ENCODE measurements around the gene NEK5. TPM values are rescaled to one million over a fixed set of nuclear protein-coding genes. Genes with fewer than 3 reads are reported as not detected.

NEK5 gene
- total and polyA plus RNA-seq, 2 of the 8 experiments (the other 6 are each of a cell fraction or from before 2014, with no cell fraction given) = 0.12 to 0.35 TPM

DNA sequence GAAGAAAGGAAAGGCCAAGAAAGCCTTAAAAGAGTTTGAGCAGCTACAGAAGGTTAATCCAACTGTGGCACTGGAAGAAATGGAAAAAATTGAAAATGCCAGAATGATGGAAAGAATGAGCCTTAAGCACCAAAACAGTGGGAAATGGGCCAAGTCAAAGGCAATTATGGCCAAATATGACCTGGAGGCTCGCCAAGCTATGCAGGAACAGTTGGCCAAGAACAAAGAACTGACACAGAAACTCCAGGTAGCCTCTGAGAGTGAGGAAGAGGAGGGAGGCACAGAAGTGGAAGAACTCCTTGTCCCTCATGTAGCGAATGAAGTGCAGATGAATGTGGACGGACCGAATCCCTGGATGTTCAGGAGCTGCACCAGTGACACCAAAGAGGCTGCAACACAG lies 99.3 kb downstream of the NEK5 start (continued):
- no peak for TF ChIP-seq EGR1 (IDR thresholded peaks at IDR 0.05; ENCODE audit: borderline replicate concordance, low read depth, low read length)
- TF ChIP-seq KDM1A (IDR thresholded peaks at IDR 0.05; ENCODE audit: borderline replicate concordance, low read length) = no peak
- no peak for TF ChIP-seq RFX5 (IDR thresholded peaks at IDR 0.05; ENCODE audit: borderline replicate concordance, low read depth, low read length)

All from H1 (cell line).